IPS-20b (cell line): ENCODE measurements around the gene BHLHE23.

Experiments
- H3K27ac ChIP-seq: one replicate; pipeline ENCODE4 v1.5.1; 2013; ENCODE audit warnings: low read length
- H3K27me3 ChIP-seq: 2 replicates; pipeline ENCODE4 v1.6.1; 2013; ENCODE audit warnings: mild to moderate bottlenecking, low read length, inconsistent platforms; ENCODE audit not compliant: insufficient read depth
- H3K36me3 ChIP-seq: 2 replicates; pipeline ENCODE4 v1.6.1; 2013; ENCODE audit warnings: low read depth, mild to moderate bottlenecking, inconsistent platforms, low read length, moderate library complexity; ENCODE audit not compliant: insufficient read depth
- H3K4me1 ChIP-seq: 2 replicates; pipeline ENCODE4 v1.6.1; 2013; ENCODE audit warnings: mild to moderate bottlenecking, control low read depth, inconsistent platforms, low read length, moderate library complexity; ENCODE audit not compliant: insufficient read depth
- H3K4me3 ChIP-seq: 2 replicates; pipeline ENCODE4 v1.5.1; 2013; ENCODE audit warnings: mild to moderate bottlenecking, low read length, inconsistent platforms
- H3K9ac ChIP-seq: 2 replicates; pipeline ENCODE4 v1.6.1; 2013; ENCODE audit warnings: low read depth, mild to moderate bottlenecking, inconsistent platforms, low read length, moderate library complexity
- H3K9me3 ChIP-seq: 2 replicates; pipeline ENCODE4 v1.6.1; 2013; ENCODE audit warnings: mild to moderate bottlenecking, low read depth, low read length, inconsistent platforms; ENCODE audit not compliant: insufficient read depth

The BHLHE23 gene

GRCh38 chr20:63022501-63022900, 15.7 kb upstream of the BHLHE23 start:
- H3K4me1 ChIP-seq: peaks cover 4% of the 10 kb centered on the region; the same call in 1 of the 2 replicates
- H3K36me3 ChIP-seq: no peaks in the 10 kb centered on the region
- no peak overlapping the region for H3K4me3 ChIP-seq
- H3K9ac ChIP-seq: no peak overlapping the region
- peaks cover 41% of the 10 kb centered on the region for H3K27me3 ChIP-seq
- H3K9me3 ChIP-seq: peaks cover 4% of the 10 kb centered on the region; the same call in 1 of the 2 replicates
- H3K27ac ChIP-seq: no peak overlapping the region

GRCh38 chr20:63021356-63022321, 14.9 kb upstream of the BHLHE23 start:
- Histone ChIP-seq H3K4me1 (no peaks in the 10 kb centered on the region), H3K27ac (no peak overlapping the region), H3K9me3 (peaks cover 4% of the 10 kb centered on the region; the same call in 1 of the 2 replicates), H3K27me3 (peaks cover 35% of the 10 kb centered on the region), H3K4me3 (no peak overlapping the region), H3K36me3 (no peaks in the 10 kb centered on the region), H3K9ac (no peak overlapping the region)

- Histone ChIP-seq H3K27ac (no peak overlapping the region), H3K36me3 (no peaks in the 10 kb centered on the region), H3K27me3 (peaks cover 33% of the 10 kb centered on the region), H3K9ac (no peak overlapping the region), H3K4me1 (no peaks in the 10 kb centered on the region), H3K9me3 (peaks cover 4% of the 10 kb centered on the region; the same call in 1 of the 2 replicates), H3K4me3 (no peak overlapping the region)
These were observed 13.9 kb upstream of the BHLHE23 start for GRCh38 chr20:63020681-63021080.

GRCh38 chr20:63017826-63018411, 11.2 kb upstream of the BHLHE23 start:
- H3K27ac ChIP-seq: no peak overlapping the region
- no peaks in the 10 kb centered on the region for H3K36me3 ChIP-seq
- H3K4me1 ChIP-seq: no peaks in the 10 kb centered on the region; the same call in 1 of the 2 replicates
- H3K9ac ChIP-seq: no peak overlapping the region
- no peak overlapping the region for H3K4me3 ChIP-seq
- H3K27me3 ChIP-seq: peaks cover 46% of the 10 kb centered on the region
- peaks cover 12% of the 10 kb centered on the region; the same call in 1 of the 2 replicates for H3K9me3 ChIP-seq

- peaks cover 17% of the 10 kb centered on the region for H3K9me3 ChIP-seq
- H3K4me1 ChIP-seq: no peaks in the 10 kb centered on the region; the same call in 1 of the 2 replicates
- no peak overlapping the region for H3K4me3 ChIP-seq
- no peak overlapping the region for H3K27ac ChIP-seq
- H3K27me3 ChIP-seq: peaks cover 49% of the 10 kb centered on the region
- no peak overlapping the region for H3K9ac ChIP-seq
- H3K36me3 ChIP-seq: no peaks in the 10 kb centered on the region
These were observed 10.5 kb upstream of the BHLHE23 start for GRCh38 chr20:63017076-63017825.

- Histone ChIP-seq H3K4me1 (no peaks in the 10 kb centered on the region; the same call in 1 of the 2 replicates), H3K4me3 (no peak overlapping the region), H3K36me3 (no peaks in the 10 kb centered on the region), H3K27ac (no peak overlapping the region), H3K9me3 (peaks cover 17% of the 10 kb centered on the region), H3K9ac (no peak overlapping the region), H3K27me3 (peaks cover 56% of the 10 kb centered on the region)
These were observed 9.8 kb upstream of the BHLHE23 start for GRCh38 chr20:63016514-63017075.

GRCh38 chr20:63015662-63016361, 9.0 kb upstream of the BHLHE23 start:
- Histone ChIP-seq H3K36me3 (no peaks in the 10 kb centered on the region), H3K27me3 (peaks cover 64% of the 10 kb centered on the region), H3K4me1 (no peaks in the 10 kb centered on the region; the same call in 1 of the 2 replicates), H3K9ac (no peak overlapping the region), H3K27ac (no peak overlapping the region), H3K9me3 (peaks cover 17% of the 10 kb centered on the region), H3K4me3 (no peak overlapping the region)

GRCh38 chr20:63015147-63015661, 8.4 kb upstream of the BHLHE23 start:
- Histone ChIP-seq H3K4me3 (peak overlapping the region; percentile 44; the same call in 1 of the 2 replicates), H3K4me1 (peaks cover 2% of the 10 kb centered on the region; the same call in 1 of the 2 replicates), H3K9ac (peak overlapping the region; percentile 4; the same call in 1 of the 2 replicates), H3K27ac (no peak overlapping the region), H3K9me3 (peaks cover 14% of the 10 kb centered on the region), H3K36me3 (no peaks in the 10 kb centered on the region), H3K27me3 (peaks cover 70% of the 10 kb centered on the region)

GRCh38 chr20:63014710-63015109, 7.9 kb upstream of the BHLHE23 start:
- Histone ChIP-seq H3K27ac (no peak overlapping the region), H3K9me3 (peaks cover 14% of the 10 kb centered on the region), H3K27me3 (peaks cover 75% of the 10 kb centered on the region), H3K4me3 (peak overlapping the region; percentile 44; the same call in 1 of the 2 replicates), H3K4me1 (peaks cover 2% of the 10 kb centered on the region; the same call in 1 of the 2 replicates), H3K36me3 (no peaks in the 10 kb centered on the region), H3K9ac (peak overlapping the region; percentile 4; the same call in 1 of the 2 replicates)

- peaks cover 79% of the 10 kb centered on the region for H3K27me3 ChIP-seq
- H3K36me3 ChIP-seq: no peaks in the 10 kb centered on the region
- H3K27ac ChIP-seq: no peak overlapping the region
- H3K9me3 ChIP-seq: peaks cover 14% of the 10 kb centered on the region
- H3K4me3 ChIP-seq: peak overlapping the region; percentile 44; the same call in 1 of the 2 replicates
- H3K4me1 ChIP-seq: peaks cover 2% of the 10 kb centered on the region; the same call in 1 of the 2 replicates
- H3K9ac ChIP-seq: no peak overlapping the region
These were observed 7.5 kb upstream of the BHLHE23 start for GRCh38 chr20:63014287-63014686.
